Measurements from ENCODE around the gene TLCD3B. TPM values are rescaled to one million over a fixed set of nuclear protein-coding genes. Genes with fewer than 3 reads are reported as not detected.

Gene TLCD3B
- total and polyA plus RNA-seq, 9 of the 15 experiments (the other 6 are each of a cell fraction or from before 2014, with no cell fraction given): 0.10 to 0.52 (median 0.23) TPM; not detected in 4

GRCh38 chr16:30075503-30076275 lies 44.6 kb upstream of the TLCD3B start, which contains the start of gene PPP4C (continued):
- no peak for TF ChIP-seq RERE (CRISPR knock-in tag; IDR thresholded peaks at IDR 0.05; ENCODE audit: borderline replicate concordance)
- TF ChIP-seq RBM34 (IDR thresholded peaks at IDR 0.05; ENCODE audit: borderline replicate concordance, insufficient read depth, low read length): no peak
- TF ChIP-seq YY1 (IDR thresholded peaks at IDR 0.05; ENCODE audit: borderline replicate concordance in 1 of 3, control insufficient read depth in 1 of 3, extremely low read depth in 1 of 3, insufficient read depth in 3 of 3, insufficient read length in 1 of 3, insufficient replicate concordance in 2 of 3, low read depth in 1 of 3, low read length in 2 of 3): peak in 2 of 3 experiments; percentile 15 to 53
- peak; percentile 82; the same call in 1 of the 2 replicates for TF ChIP-seq BRD4 (IDR thresholded peaks at IDR 0.05)
- TF ChIP-seq ZZZ3 (IDR thresholded peaks at IDR 0.05): no peak
- TF ChIP-seq CSDE1 (IDR thresholded peaks at IDR 0.05): 0 out of 4 replicates have a peak, but pooled peaks of 1 of the 2 experiments have one; percentile 46
- TF ChIP-seq, protein P1, sequence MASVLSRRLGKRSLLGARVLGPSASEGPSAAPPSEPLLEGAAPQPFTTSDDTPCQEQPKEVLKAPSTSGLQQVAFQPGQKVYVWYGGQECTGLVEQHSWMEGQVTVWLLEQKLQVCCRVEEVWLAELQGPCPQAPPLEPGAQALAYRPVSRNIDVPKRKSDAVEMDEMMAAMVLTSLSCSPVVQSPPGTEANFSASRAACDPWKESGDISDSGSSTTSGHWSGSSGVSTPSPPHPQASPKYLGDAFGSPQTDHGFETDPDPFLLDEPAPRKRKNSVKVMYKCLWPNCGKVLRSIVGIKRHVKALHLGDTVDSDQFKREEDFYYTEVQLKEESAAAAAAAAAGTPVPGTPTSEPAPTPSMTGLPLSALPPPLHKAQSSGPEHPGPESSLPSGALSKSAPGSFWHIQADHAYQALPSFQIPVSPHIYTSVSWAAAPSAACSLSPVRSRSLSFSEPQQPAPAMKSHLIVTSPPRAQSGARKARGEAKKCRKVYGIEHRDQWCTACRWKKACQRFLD (CRISPR knock-in tag; IDR thresholded peaks at IDR 0.05): 0 out of 2 replicates have a peak, but pooled peaks have one; percentile 0
- TF ChIP-seq THRA (IDR thresholded peaks at IDR 0.05): no peak
- TF ChIP-seq MYC (IDR thresholded peaks at IDR 0.05; ENCODE audit: low read depth, low read length): peak; percentile 44; the same call in 1 of the 2 replicates
- TF ChIP-seq MYC (CRISPR knock-in tag; IDR thresholded peaks at IDR 0.05; ENCODE audit: borderline replicate concordance, low read depth): peak; percentile 19; the same call in 1 of the 2 replicates
- TF ChIP-seq ZNF766 (CRISPR knock-in tag; conservative IDR thresholded peaks at IDR 0.05): peak; percentile 17; the same call in 1 of the 2 replicates
- TF ChIP-seq, protein P2, sequence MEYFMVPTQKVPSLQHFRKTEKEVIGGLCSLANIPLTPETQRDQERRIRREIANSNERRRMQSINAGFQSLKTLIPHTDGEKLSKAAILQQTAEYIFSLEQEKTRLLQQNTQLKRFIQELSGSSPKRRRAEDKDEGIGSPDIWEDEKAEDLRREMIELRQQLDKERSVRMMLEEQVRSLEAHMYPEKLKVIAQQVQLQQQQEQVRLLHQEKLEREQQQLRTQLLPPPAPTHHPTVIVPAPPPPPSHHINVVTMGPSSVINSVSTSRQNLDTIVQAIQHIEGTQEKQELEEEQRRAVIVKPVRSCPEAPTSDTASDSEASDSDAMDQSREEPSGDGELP (CRISPR knock-in tag; IDR thresholded peaks at IDR 0.05; ENCODE audit: borderline replicate concordance): peak; percentile 52
- no peak for TF ChIP-seq ZNF165 (CRISPR knock-in tag; IDR thresholded peaks at IDR 0.05; ENCODE audit: borderline replicate concordance)
- no peak for TF ChIP-seq MCM2 (IDR thresholded peaks at IDR 0.05; ENCODE audit: low read depth)
- TF ChIP-seq ZKSCAN1 (IDR thresholded peaks at IDR 0.05; ENCODE audit: low read depth, low read length): no peak

All from K562 (cell line).